Mucosa of stomach (tissue), 1 donor: ENCODE measurements around the gene RBBP4.
"Not testable (repeated sequence)": the region's sequence is repeated elsewhere in the genome, so short reads cannot be mapped to it uniquely, and the experiment has no call there.

Experiments used
- H3K27me3 ChIP-seq: one replicate; pipeline ENCODE4 v1.7.0; 2013; ENCODE audit warnings: mild to moderate bottlenecking, low read length; ENCODE audit not compliant: control insufficient read depth, insufficient read depth
- H3K36me3 ChIP-seq: one replicate; pipeline ENCODE4 v1.7.0; 2013; ENCODE audit warnings: low read length; ENCODE audit not compliant: control insufficient read depth, insufficient read depth
- H3K4me1 ChIP-seq: one replicate; pipeline ENCODE4 v1.7.0; 2013; ENCODE audit warnings: mild to moderate bottlenecking, low read length; ENCODE audit not compliant: control insufficient read depth, insufficient read depth
- H3K4me3 ChIP-seq: one replicate; pipeline ENCODE4 v1.7.0; 2013; ENCODE audit warnings: low read length
- H3K9ac ChIP-seq: one replicate; pipeline ENCODE4 v1.7.0; 2013; ENCODE audit warnings: mild to moderate bottlenecking, low read length, moderate library complexity
- H3K9me3 ChIP-seq: one replicate; pipeline ENCODE4 v1.7.0; 2013; ENCODE audit warnings: mild to moderate bottlenecking, low read length, moderate library complexity; ENCODE audit not compliant: control insufficient read depth
- donor health status: Pancreatic carcinoma.

RBBP4 gene

GRCh38 chr1:32647308-32648134 lies 3.5 kb upstream of the RBBP4 start:
- Histone ChIP-seq H3K4me1 (peaks cover 14% of the 10 kb centered on the region), H3K4me3 (no peak overlapping the region)

GRCh38 chr1:32650248-32650751 lies 708 bp upstream of the RBBP4 start, which contains the start of gene ZBTB8OS:
TSS of gene ZBTB8OS (minus strand) at chr1:32650550. CDS start at chr1:32650529, 21 bp downstream.
- peak within 1 kb of the TSS; percentile 48 for H3K4me3 ChIP-seq
- H3K27me3 ChIP-seq: no peaks in the 10 kb centered on the region
- no peaks in the 10 kb centered on the region for H3K9me3 ChIP-seq
- H3K4me1 ChIP-seq: peaks cover 19% of the 10 kb centered on the region
- no peaks in the 10 kb centered on the region for H3K36me3 ChIP-seq
- H3K9ac ChIP-seq: peak within 1 kb of the TSS; percentile 82

More at GRCh38 chr1:32647308-32648134, 3.5 kb upstream of the RBBP4 start:
- Histone ChIP-seq H3K9me3 (no peaks in the 10 kb centered on the region), H3K27me3 (no peaks in the 10 kb centered on the region), H3K9ac (no peak overlapping the region), H3K36me3 (no peaks in the 10 kb centered on the region)

DNA sequence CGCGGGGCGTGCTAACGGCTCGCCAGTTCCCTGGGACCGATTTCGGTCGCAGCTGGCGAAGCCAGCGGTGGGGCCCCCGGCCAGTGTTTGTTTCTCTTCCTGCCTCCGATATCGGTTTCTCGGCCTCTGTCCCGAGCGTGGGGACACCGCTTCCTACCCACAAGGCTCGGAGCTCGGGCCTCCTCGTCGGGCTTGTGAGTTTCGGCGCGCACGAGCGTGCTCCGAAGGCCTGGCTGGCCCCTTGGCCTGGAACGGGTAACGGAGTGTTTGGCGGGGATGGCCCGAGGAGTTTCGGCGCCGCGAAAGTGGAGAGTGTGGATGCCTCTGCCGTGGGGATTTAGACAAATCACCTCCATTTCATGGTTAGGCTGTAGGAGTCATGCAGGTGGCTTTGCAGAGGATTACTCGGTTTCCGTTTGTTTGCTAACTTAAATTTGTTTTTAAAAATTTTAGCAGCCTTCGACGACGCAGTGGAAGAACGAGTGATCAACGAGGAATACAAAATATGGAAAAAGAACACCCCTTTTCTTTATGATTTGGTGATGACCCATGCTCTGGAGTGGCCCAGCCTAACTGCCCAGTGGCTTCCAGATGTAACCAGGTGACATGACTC lies 559 bp downstream of the RBBP4 start:
- no peaks in the 10 kb centered on the region for H3K36me3 ChIP-seq
- peak overlapping the region; percentile 82 for H3K9ac ChIP-seq
- peaks cover 19% of the 10 kb centered on the region for H3K4me1 ChIP-seq
- H3K4me3 ChIP-seq: peak overlapping the region; percentile 48
- no peaks in the 10 kb centered on the region for H3K27me3 ChIP-seq
- no peaks in the 10 kb centered on the region for H3K9me3 ChIP-seq

DNA sequence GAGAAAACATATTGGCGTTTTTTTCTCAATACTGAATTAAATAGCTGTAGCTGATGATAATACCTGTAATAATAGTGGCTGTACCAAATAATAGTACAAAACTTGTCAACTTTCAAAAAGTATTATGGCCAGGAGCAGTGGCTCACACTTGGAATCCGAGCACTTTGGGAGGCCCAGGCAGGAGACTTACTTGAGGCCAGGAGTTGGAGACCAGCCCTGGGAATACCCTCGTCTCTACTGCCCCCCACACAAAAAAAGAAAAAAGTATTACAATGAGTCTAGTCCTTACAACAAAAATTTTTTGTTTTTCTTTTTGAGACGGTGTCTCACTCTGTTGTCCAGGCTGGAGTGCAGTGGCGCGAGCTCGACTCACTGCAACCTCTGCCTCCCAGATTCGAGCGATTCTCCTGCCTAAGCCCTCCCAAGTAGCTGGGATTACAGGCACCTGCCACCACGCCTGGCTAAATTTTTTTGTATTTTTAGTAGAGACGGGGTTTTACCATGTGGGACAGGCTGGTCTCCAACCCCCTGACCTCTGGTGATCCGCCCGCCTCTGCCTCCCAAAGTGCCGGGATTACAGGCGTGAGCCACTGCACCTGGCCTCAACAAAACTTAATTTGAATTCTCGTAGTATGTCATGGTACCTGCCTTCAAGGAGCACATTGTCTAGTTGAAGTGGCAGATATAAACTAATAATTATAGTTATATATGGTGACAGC lies 1.4 kb downstream of the RBBP4 start:
- no peaks in the 10 kb centered on the region for H3K36me3 ChIP-seq
- H3K4me3 ChIP-seq: no peak overlapping the region
- H3K9me3 ChIP-seq: no peaks in the 10 kb centered on the region
- no peaks in the 10 kb centered on the region for H3K27me3 ChIP-seq
- peaks cover 19% of the 10 kb centered on the region for H3K4me1 ChIP-seq
- H3K9ac ChIP-seq: no peak overlapping the region

GRCh38 chr1:32659581-32659980 lies 8.6 kb downstream of the RBBP4 start:
- H3K36me3 ChIP-seq: peaks cover 9% of the 10 kb centered on the region
- H3K27me3 ChIP-seq: no peaks in the 10 kb centered on the region
- H3K9ac ChIP-seq: no peak overlapping the region

DNA sequence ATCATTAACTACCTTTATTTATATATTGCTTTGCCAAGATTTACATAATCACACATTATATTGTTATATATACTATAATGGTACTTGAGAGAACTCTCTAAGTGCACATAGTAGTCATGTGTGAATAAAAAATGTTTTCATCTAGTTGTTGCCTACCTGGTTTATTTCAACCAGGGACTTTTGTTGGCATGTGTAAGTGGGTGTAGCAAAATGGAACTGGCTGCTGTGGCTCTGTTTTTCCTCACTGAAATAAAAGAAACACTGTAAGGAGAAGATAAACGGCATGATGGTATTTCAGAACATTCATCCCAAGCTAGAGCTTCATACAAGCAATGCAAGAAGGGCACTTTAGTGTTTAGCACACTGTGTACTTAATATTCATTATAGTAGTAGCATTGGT lies 14.9 kb downstream of the RBBP4 start:
- Histone ChIP-seq H3K4me1 (no peaks in the 10 kb centered on the region), H3K27me3 (no peaks in the 10 kb centered on the region), H3K36me3 (no peaks in the 10 kb centered on the region), H3K9me3 (no peaks in the 10 kb centered on the region), H3K4me3 (no peak overlapping the region), H3K9ac (no peak overlapping the region)

More at GRCh38 chr1:32659581-32659980, 8.6 kb downstream of the RBBP4 start:
- Histone ChIP-seq H3K4me1 (no peaks in the 10 kb centered on the region), H3K9me3 (no peaks in the 10 kb centered on the region), H3K4me3 (no peak overlapping the region)

- H3K9ac ChIP-seq: no peak overlapping the region
- H3K4me1 ChIP-seq: no peaks in the 10 kb centered on the region
- no peaks in the 10 kb centered on the region for H3K36me3 ChIP-seq
- H3K4me3 ChIP-seq: no peak overlapping the region
- no peaks in the 10 kb centered on the region for H3K27me3 ChIP-seq
- H3K9me3 ChIP-seq: no peaks in the 10 kb centered on the region
Measured at GRCh38 chr1:32666901-32667566, 16.0 kb downstream of the RBBP4 start.

DNA sequence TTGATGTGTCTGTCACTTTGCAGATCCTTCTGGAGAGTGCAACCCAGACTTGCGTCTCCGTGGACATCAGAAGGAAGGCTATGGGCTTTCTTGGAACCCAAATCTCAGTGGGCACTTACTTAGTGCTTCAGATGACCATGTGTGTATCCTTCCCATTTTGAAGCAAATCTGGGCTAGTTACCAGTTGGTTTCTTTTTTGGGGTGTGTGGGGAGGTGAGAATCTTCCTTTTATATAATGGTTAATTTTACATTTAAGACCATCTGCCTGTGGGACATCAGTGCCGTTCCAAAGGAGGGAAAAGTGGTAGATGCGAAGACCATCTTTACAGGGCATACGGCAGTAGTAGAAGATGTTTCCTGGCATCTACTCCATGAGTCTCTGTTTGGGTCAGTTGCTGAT lies 17.7 kb downstream of the RBBP4 start:
- not testable (repeated sequence) for H3K27me3 ChIP-seq, H3K36me3 ChIP-seq, H3K4me3 ChIP-seq, H3K9ac ChIP-seq, H3K4me1 ChIP-seq, H3K9me3 ChIP-seq

DNA sequence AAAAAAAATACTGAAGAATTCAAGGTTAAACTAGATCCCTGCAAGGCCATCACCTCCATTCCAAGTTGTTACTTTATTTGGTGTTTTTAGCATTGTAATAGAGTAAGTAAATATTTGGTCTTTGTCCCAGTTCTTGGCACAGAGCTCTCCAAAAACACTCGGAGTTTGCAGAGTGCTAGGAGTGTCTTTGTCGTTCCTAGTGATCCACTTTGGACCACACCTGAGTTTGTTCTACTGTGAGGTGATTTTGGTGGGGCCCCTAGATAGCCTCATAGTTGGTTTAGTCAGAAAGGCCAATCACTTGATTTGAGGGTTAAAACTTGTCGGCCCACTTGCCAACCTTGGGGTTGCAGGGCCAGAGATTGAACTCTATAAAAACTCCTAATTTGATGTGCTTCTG lies 25.9 kb downstream of the RBBP4 start:
- Histone ChIP-seq H3K4me1 (no peaks in the 10 kb centered on the region), H3K36me3 (no peaks in the 10 kb centered on the region), H3K27me3 (no peaks in the 10 kb centered on the region), H3K9me3 (no peaks in the 10 kb centered on the region), H3K4me3 (no peak overlapping the region), H3K9ac (no peak overlapping the region)

DNA sequence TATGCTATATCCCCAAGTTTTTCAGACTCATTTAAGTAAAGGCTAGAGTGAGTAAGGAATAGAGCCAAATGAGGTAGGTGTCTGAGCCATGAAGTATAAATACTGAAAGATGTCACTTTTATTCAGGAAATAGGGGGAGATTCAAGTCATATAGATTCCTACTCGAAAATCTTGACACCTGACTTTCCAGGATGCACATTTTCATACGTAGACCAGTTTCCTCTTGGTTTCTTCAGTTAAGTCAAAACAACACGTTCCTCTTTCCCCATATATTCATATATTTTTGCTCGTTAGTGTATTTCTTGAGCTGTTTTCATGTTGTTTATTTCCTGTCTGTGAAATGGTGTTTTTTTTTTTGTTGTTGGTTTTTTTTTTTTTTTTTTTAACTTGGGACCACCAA lies 29.0 kb downstream of the RBBP4 start:
- H3K27me3 ChIP-seq, H3K4me1 ChIP-seq, H3K9me3 ChIP-seq, H3K36me3 ChIP-seq, H3K4me3 ChIP-seq, H3K9ac ChIP-seq: not testable (repeated sequence)

- no peaks in the 10 kb centered on the region for H3K4me1 ChIP-seq
- no peak overlapping the region for H3K9ac ChIP-seq
- H3K9me3 ChIP-seq: no peaks in the 10 kb centered on the region
- H3K4me3 ChIP-seq: no peak overlapping the region
- no peaks in the 10 kb centered on the region for H3K36me3 ChIP-seq
- H3K27me3 ChIP-seq: no peaks in the 10 kb centered on the region
Measured at GRCh38 chr1:32680642-32681041, 29.6 kb downstream of the RBBP4 start.
